HG03139 (cell line): ENCODE results near the gene RCCD1.
"Not testable (repeated sequence)": the region's sequence is repeated elsewhere in the genome, so short reads cannot be mapped to it uniquely, and the experiment has no call there.

Experiments
- ATAC-seq: cut with Tn5 transposase; IDR thresholded peaks from one replicate; pipeline ENCODE4 v1.9.1; 2021; ENCODE audit not compliant: unreplicated experiment

Gene RCCD1, protein sequence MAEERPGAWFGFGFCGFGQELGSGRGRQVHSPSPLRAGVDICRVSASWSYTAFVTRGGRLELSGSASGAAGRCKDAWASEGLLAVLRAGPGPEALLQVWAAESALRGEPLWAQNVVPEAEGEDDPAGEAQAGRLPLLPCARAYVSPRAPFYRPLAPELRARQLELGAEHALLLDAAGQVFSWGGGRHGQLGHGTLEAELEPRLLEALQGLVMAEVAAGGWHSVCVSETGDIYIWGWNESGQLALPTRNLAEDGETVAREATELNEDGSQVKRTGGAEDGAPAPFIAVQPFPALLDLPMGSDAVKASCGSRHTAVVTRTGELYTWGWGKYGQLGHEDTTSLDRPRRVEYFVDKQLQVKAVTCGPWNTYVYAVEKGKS

DNA sequence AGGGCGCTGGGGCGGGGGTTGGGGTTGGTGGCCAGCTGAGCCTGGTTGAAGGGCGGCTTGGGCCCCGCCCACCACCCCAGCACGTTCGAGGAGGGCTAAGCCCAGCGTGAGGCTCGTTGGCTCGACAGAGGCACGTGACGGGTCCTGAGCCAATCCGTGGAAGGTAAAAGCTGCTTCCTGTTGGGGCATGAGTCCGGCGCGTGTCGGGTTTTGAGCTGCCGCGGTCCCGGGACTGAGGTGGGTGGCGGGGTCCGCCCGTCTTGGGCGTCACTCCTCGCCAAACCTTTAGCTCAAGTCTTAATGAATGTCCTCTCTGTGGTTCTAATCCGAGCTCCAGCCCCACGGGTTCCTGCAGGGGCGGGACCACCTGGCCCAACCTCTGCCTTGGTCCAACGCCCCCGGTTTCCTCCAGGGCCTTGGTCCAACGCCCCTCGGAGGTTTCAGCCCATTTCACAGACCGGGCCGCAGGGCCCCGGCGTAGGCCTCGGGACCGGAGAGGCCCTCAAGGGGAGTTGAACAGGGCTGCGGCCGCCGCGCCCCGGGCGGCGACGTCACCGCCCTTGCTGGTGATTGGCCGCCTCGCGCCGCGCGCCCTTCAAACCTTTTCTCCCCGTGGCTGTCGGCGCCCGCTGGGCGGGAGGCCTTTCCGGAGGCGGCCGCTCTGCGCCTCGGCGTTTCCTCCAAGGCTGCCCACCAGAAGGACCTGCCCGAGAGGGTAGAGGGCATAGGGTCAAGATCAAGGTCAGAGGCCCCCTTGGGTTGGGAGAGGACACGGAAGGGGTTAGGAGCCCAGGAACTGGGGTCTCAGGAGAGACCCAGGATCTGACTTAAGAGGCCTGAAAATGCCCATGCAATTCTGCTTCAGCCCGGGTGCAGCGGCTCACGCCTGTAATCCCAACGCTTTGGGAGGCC lies at the start of gene RCCD1:
Gene RCCD1 (plus strand): TSS at position 173 of the 912 bp plus-strand sequence. CDS start 1,851 bp downstream, outside the sequence.
- ATAC-seq, result peak; percentile 90

DNA sequence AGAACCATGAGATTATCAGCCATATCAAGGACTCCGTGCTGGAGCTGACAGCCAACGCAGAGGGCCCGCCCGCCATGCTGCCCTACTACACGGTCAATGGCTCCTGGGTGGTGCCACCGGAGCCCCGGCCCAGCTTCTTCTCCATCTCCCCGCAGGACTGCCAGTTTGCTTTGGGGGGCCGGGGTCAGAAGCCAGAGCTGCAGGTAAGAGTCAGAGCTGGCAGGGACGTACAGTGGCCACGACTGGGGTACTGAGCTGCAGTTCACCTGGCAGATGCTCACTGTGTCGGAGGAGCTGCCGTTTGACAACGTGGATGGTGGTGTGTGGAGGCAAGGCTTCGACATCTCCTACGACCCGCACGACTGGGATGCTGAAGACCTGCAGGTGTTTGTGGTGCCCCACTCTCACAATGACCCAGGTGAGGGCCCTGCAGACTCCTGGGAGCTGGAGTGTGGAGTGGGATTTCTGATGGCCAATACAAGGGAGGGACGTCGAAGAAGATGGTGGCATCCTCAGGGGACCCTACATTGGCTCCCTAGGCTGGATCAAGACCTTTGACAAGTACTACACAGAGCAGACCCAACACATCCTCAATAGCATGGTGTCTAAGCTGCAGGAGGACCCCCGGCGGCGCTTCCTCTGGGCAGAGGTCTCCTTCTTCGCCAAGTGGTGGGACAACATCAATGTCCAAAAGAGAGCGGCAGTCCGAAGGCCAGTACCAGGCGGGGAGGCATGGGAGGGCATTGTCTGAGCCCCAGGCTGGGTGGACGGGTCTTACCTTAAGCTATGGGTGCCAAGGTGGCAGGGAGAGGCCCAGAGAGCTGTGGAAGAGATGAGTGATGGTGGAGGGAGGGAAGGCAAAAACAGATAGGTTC lies 49.1 kb upstream of the RCCD1 start:
- no peak for ATAC-seq

DNA sequence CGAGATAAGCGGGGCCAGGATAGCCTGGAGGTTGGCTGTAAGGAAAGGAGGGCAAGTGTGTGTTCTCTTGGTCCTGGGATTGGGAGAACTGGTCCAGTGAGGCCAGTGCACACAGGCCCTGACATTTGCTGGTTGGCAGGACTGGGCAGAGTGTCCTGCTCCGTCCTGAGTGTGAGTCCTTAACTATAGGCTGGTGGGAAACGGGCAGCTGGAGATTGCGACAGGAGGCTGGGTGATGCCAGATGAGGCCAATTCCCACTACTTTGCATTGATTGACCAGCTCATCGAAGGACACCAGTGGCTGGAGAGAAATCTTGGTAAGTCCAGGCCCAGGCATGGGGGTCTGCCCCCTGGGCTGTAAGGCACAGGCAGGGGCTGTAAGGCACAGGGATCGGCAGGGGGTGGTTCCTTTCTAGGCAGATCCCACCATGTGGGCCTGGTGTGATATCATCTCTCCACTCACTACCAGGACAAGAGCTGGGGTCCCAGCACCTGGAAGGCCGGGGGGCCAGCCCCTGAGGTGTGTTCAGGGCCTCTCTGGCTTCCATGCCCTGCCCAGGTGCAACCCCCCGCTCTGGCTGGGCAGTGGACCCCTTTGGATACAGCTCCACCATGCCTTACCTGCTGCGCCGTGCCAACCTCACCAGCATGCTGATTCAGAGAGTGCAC lies 48.4 kb upstream of the RCCD1 start:
- no peak for ATAC-seq

DNA sequence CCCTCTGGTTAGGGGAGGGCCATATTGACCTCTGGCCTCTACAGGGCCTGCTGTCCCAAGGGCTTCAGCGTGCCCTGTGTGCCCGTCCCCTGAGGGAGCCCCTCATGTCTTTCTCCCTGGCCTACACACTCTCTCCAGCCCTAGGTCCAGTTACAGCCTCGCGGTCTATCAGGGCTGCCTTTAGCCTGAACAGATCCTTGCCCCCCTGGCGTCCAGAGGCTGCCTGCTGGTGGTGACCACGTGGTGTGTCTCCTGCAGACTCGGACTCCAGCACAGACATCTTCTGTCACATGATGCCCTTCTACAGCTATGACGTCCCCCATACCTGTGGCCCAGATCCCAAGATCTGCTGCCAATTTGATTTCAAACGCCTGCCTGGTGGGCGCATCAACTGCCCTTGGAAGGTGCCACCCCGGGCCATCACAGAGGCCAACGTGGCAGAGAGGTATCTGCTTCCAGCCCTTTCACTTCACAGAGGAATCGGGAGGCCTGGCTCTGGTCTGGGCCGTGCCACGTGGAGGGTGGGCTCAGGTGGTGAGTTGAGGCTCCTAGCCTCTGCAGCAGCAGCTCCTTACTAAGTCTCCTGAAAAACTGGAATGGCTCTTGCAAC lies 47.5 kb upstream of the RCCD1 start:
- ATAC-seq, result no peak

DNA sequence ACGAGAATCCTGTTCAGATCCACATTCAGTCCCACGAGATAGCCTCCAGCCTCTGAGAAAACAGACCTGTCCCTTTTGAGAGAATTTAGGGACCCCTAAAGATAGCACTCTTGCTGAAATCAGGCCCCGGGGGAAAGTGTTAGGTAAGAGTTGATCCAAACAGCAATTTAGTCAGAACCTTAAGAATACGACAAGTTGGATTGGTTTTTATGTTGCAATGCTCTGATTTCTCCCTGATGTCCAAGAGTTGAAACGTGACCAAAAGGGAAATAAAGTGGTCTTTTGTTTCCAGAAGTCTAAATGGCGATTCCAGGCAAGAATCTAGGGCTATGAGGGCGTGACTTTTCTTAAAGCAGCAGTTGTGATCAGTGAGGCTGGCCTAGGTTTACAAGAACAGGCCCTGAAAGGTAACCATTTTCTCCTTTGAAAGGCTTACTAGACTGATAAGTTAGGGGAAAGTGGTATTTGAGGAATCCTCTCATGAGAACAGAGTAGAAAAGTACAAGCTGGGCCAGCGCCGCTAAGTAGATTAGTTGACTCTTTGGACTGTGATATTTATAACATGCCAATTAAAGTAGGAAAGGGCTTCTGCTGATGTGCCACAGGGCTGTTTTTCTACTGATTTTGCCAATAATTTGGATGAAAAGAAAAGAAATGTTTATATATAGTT lies 46.7 kb upstream of the RCCD1 start:
- no peak for ATAC-seq

DNA sequence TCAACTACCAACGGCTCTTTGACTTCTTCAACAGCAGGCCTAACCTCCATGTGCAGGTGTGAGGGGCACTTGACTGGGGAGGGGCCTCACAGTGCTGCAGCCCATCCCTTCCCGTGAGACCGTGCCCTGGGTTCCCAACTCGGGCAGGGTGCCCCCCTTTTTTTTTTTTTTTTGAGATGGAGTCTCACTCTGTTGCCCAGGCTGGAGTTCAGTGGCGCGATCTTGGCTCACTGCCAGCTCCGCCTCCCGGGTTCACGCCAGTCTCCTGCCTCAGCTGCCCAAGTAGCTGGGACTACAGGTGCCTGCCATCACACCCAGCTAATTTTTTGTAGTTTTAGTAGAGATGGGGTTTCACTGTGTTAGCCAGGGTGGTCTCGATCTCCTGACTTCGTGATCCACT lies 45.2 kb upstream of the RCCD1 start:
- ATAC-seq, result not testable (repeated sequence)

DNA sequence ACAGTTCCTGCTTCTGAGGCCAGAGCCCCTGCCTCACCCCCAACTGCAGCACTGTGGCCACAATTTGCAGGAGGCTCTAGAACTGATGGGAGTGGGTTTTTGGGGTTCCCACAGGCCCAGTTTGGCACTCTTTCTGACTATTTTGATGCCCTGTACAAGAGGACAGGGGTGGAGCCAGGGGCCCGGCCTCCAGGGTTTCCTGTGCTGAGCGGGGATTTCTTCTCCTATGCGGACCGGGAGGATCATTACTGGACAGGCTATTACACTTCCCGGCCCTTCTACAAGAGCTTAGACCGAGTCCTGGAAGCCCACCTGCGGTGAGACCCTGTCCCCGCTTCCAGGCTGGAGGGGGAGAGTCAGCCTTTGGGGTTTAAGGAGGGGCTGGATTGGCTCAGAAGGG lies 44.7 kb upstream of the RCCD1 start:
- no peak for ATAC-seq

DNA sequence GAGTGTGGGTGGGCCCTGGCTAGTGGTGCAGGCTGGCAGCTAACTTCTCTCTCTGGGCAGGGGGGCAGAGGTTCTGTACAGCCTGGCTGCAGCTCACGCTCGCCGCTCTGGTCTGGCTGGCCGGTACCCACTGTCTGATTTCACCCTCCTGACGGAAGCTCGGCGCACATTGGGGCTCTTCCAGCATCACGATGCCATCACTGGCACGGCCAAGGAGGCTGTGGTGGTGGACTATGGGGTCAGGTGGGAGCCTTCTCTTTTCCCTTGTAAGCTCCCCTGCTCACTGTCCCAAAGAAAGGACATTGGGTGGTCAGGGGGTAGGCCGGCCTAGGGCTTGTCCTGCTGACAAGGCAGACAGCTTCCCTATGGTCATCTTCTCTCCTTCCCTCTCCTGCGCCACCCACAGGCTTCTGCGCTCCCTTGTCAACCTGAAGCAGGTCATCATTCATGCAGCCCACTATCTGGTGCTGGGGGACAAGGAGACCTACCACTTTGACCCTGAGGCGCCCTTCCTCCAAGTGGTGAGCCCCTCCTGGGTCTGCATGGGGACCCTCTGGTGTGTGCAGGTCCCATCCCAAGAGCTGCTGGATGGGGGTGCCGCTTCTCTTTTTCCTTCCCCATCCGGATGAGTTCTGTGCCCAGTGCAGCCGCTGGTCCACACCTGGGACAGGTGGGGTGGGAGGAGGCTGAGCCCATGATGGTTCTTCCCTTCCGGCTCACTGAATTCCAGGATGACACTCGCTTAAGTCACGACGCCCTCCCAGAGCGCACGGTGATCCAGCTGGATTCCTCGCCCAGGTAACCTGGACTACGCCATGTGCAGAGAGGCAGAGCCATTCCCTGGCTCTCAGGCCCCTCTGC lies 44.0 kb upstream of the RCCD1 start:
- ATAC-seq, result no peak

DNA sequence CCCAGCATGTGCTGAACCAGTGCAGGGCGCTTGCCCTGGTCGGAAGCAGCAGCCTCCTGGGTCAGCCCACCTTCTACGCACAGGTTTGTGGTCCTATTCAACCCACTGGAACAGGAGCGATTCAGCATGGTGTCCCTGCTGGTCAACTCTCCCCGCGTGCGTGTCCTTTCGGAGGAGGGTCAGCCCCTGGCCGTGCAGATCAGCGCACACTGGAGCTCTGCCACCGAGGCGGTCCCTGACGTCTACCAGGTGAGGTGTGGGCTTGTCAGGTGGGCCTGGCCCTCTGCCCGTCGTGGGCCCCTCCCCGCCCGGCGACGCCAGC lies 43.4 kb upstream of the RCCD1 start:
- ATAC-seq, result no peak

DNA sequence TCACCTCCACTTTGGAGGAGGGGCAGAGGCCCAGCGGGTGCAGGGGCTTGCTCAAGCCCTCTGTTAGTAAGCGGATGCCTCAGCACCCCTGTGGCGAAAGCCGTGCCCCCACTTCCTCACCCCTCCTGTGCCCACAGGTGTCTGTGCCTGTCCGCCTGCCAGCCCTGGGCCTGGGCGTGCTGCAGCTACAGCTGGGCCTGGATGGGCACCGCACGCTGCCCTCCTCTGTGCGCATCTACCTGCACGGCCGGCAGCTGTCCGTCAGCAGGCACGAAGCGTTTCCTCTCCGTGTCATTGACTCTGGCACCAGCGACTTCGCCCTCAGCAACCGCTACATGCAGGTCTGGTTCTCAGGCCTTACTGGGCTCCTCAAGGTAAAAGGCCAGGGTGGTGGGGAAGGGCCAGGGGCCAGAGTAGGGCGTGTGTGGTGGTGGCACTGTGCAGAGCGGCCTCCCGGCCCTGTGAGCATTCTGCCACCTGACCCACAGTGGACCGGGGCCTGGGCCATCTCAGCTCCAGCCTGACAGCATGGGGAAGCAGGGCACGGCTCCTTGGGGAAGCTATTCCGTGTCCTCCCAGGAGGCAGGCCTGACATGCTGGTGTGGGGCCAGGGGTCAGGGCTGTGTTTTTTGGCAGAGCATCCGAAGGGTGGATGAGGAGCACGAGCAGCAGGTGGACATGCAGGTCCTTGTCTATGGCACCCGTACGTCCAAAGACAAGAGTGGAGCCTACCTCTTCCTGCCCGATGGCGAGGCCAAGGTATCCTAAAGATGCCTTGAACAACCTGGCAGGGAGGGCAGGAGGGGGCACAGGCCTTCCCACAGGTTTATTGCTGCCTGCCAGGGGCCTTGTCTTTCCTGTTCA lies 42.5 kb upstream of the RCCD1 start:
- no peak for ATAC-seq

DNA sequence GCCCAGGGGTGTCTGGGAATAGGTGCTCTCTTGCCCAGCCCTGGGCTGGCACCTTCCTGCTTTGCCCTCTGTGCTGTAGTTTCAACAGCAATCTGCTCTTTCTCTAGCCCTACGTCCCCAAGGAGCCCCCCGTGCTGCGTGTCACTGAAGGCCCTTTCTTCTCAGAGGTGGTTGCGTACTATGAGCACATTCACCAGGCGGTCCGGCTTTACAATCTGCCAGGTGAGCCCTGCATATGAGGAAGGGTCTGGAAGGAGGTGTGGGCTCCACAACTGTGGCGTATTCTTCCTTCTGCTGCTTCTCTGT lies 42.0 kb upstream of the RCCD1 start:
- ATAC-seq, result no peak

DNA sequence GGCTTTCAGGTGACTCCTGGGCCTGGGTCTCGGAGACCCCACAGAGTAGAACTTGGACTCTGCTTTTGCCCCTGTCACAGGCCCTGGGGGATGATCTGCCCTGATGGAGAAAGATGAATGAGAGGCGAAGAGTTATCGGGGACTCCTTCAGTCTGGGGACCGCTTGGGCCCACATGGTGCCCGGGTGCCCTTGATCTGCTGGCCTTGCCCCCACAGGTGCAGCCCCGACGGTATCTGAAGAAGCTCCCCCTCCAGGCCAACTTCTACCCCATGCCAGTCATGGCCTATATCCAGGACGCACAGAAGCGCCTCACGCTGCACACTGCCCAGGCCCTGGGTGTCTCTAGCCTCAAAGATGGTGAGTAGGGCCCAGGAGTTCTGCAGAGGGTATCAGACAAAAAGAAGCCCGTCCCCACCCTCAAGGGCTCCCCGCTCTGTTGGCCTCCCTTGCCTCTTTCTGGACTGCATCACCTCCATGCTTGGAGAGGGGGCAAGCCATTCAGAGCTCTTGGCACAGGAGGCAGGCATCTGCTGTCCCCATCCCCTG lies 41.2 kb upstream of the RCCD1 start:
- ATAC-seq, result no peak

DNA sequence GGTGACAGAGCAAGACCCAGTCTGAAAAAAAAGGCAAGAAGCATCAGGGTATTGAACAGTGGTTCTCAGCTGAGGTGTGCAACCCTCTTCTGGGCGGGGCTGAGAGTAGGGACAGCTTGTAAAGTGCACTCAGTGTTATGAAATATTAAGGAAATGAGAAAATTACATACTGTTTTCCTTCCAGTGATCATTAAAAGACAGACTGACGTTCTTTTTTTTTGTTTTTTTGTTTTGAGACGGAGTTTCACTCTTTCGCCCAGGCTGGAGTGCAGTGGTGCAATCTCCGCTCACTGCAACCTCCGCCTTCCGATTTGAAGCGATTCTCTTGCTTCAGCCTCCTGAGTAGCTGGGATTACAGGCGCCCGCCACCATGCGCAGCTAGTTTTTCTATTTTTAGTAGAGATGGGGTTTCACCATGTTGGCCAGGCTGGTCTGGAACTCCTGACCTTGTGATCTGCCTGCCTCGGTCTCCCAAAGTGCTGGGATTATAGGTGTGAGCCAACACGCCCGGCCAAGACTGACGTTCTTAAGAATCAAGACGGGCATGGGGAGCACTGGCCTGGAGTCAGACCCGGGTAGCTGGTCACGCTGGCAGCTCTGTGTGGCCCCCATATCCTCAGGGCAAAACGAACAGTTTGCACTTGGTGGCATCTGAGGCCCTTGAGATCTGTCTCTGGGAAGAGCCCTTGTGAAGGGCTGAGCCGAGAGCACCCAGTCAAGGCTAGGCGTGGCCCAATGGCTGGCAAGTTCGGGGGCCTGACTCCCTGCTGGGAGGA lies 40.2 kb upstream of the RCCD1 start:
- no peak for ATAC-seq

DNA sequence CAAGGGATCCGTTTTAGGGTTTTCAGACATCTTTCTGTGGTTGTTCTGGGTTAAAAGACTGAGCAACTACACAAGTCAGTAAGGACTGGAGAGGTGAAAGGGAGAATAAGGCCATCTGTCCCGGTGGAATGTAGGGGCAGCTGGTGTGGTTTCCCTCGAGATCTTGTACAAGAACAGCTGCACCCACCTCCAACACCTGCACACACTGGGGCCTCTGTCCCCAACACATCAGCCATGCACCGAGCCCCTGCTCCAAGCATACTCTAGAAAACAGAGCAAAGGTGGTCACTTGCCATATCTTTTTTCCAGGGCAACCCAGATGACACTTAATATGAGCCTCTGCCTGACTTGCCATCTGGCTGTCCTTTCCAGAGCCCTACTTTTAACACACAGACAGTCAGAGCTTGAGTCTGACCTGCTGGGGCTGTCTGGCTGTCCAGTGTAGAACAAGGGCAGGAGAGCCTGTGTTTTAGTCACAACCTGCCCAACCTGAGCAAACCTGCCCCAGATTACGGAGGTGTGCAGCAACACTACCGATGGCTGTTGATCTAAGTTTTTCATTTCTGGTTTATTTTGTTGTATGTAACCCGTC lies 39.4 kb upstream of the RCCD1 start:
- no peak for ATAC-seq

DNA sequence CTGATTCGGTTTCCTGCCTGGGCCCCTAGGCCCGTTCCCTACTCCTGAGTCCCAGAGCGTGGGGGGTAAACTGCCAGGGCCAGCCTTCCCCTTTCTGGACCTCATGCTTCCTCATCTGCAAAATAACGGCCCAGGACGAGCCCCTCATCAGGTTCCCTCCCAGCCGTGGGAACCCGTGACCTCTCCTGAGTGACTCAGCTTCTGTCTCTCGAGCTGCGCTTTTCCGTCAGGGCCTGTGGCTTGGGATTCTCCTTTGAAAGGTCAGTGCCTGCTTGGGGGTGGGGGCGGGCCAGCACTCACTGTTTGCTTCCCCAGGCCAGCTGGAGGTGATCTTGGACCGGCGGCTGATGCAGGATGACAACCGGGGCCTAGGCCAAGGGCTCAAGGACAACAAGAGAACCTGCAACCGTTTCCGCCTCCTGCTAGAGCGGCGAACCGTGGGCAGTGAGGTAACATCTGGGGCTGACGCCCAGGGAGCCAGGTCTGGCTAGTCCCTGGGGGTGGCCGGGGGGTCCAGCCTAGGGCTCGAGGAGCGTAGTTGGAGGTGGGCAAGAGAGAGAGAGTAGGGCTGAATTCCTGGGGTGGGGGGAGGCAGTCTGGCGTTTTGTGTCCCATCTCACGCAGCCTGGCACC lies 38.8 kb upstream of the RCCD1 start:
- no peak for ATAC-seq

DNA sequence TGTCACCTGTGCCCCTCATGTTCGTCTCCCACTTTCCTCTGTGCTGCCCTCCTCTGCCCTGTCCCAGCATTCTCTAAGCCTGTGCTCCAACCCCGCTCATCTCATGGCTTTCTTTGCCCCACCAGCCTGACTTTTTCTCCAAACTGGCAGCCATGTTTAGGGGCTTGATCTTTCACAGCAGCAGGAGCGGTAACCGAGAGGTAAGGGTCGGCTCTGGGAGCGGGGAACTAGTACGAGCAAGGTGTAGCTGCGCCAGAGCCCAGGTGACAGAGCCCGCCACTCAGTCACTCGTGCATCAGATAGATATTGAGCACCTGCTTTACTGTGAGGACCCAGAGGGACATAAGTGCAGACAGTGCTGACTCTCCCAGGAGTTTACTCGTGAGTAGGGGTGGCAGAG lies 38.2 kb upstream of the RCCD1 start:
- ATAC-seq, result no peak
